ENCODE measurements around the gene GALNT10. TPM values are rescaled to one million over a fixed set of nuclear protein-coding genes. Genes with fewer than 3 reads are reported as not detected.

GALNT10 gene
- total RNA-seq, 2 experiments from 2014 or later = 12.9 to 15.2 TPM

GRCh38 chr5:154302161-154302560 is 111.6 kb downstream of the GALNT10 start:
- ChIA-PET POLR2A (interaction anchor here (0.9 kb wide), 1 partner anchor 136 kb away, joined by 3 read pairs; no protein-coding TSS in a partner anchor), CTCF (interaction anchor here (0.8 kb wide), 1 partner anchor 103 kb away, joined by 3 read pairs; no protein-coding TSS in a partner anchor)
- Mint-ChIP-seq H3K27ac (no peak overlapping the region), H3K4me3 (no peak overlapping the region), H3K36me3 (ENCODE audit: low read depth) (peaks cover 54% of the 10 kb centered on the region), H3K27me3 (no peaks in the 10 kb centered on the region), H3K9me3 (peaks cover 8% of the 10 kb centered on the region), H3K4me1 (ENCODE audit: low read depth) (no peaks in the 10 kb centered on the region)
- TF ChIP-seq, protein P1, sequence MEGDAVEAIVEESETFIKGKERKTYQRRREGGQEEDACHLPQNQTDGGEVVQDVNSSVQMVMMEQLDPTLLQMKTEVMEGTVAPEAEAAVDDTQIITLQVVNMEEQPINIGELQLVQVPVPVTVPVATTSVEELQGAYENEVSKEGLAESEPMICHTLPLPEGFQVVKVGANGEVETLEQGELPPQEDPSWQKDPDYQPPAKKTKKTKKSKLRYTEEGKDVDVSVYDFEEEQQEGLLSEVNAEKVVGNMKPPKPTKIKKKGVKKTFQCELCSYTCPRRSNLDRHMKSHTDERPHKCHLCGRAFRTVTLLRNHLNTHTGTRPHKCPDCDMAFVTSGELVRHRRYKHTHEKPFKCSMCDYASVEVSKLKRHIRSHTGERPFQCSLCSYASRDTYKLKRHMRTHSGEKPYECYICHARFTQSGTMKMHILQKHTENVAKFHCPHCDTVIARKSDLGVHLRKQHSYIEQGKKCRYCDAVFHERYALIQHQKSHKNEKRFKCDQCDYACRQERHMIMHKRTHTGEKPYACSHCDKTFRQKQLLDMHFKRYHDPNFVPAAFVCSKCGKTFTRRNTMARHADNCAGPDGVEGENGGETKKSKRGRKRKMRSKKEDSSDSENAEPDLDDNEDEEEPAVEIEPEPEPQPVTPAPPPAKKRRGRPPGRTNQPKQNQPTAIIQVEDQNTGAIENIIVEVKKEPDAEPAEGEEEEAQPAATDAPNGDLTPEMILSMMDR (IDR thresholded peaks at IDR 0.05) = no peak
- intact Hi-C loops (cut with micrococcal nuclease) = no loop called here
- DNase-seq (no peak), ATAC-seq (no peak)

DNA sequence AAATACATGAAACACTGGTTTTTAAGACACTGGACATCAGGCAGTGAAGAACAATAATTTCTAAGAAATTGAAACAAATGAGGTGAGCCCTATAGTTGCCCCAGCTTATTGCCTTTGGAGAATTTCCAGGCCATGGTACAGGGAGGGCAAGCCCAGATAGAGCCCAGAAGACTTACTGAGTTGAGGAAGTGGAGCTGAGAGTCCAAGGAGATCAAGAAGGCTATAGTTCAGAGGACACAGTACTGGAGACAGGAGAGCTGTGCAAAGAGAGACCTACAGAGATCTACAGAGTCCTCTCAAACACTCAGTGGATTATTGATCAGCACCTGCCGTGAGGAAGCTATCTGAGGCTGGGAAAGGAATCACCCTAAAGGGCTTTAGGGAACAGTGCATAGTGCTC is 112.6 kb downstream of the GALNT10 start:
- Mint-ChIP-seq H3K9me3 (peaks cover 8% of the 10 kb centered on the region), H3K4me3 (no peak overlapping the region)
- intact Hi-C loops (cut with micrococcal nuclease) = no loop called here

DNA sequence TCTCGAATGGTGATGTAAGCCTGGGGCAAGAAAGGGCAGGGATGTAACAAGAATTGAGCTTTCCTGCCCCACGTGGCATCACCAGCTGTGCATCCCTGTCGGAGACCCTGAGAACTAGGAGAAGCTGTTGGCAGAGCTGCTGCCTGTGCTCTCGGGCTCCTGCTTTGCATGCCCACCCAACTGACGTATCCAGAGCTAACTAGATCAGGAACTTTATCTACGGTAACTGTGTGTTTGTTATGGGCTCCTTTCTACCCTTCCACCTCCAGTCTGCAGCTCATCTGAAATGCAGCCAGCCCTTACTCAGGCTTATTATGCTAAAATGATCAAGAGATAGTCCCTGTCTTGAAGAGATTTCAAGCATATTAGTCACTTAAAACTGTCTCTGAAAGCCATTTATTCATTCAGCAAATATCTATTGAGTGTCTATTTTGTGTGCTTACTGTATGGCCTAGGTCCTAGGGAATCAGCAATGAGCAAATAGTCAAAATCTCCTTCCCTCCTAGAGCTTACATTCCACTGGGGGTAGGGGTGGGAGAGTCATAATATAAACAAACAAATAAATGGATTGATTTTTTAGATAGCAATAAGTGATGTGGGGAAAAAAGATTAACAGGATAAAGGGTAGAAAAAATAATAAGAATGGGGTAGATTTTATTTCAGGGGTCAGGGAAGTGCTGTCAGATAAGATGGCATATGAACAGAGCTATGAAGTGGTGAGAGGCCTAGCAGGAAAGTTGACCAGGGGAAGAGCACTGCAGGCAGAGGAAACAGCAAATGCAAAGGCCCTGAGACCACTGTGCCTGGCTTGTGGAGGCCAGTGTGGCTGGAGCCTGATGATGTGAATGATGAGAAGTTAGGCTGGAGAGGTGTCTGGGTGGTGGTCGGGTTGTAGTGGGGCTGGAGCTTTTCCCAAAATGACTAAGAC is 118.2 kb downstream of the GALNT10 start:
- Mint-ChIP-seq H3K27me3 (no peaks in the 10 kb centered on the region), H3K36me3 (ENCODE audit: low read depth) (peaks cover 31% of the 10 kb centered on the region), H3K4me1 (ENCODE audit: low read depth) (peaks cover 35% of the 10 kb centered on the region), H3K4me3 (no peak overlapping the region), H3K9me3 (peaks cover 8% of the 10 kb centered on the region), H3K27ac (peak overlapping the region; percentile 36)
- ChIA-PET POLR2A (interaction anchor here (0.7 to 1.2 kb wide), 2 partner anchors 111 to 491 kb away, joined by 3 read pairs; no protein-coding TSS in a partner anchor), CTCF (interaction anchor here (1.3 to 1.4 kb wide), 2 partner anchors 12 to 16 kb away, joined by 4 to 5 read pairs; no protein-coding TSS in a partner anchor)
- intact Hi-C loops (cut with micrococcal nuclease) = no loop called here
- ATAC-seq = no peak
- no peak for DNase-seq
- TF ChIP-seq, protein P1 (IDR thresholded peaks at IDR 0.05) = no peak

More for the DNA sequence above, 112.6 kb downstream of the GALNT10 start:
- no peaks in the 10 kb centered on the region for H3K4me1 Mint-ChIP-seq (ENCODE audit: low read depth)
- peaks cover 46% of the 10 kb centered on the region for H3K36me3 Mint-ChIP-seq (ENCODE audit: low read depth)
- DNase-seq (no peak), ATAC-seq (no peak)
- H3K27me3 Mint-ChIP-seq = no peaks in the 10 kb centered on the region
- TF ChIP-seq, protein P1 (IDR thresholded peaks at IDR 0.05) = no peak
- no peak overlapping the region for H3K27ac Mint-ChIP-seq
- ChIA-PET POLR2A (interaction anchor here (0.9 kb wide), 2 partner anchors 13 to 135 kb away, joined by 3 read pairs; no protein-coding TSS in a partner anchor), CTCF (no interaction called here)

GRCh38 chr5:154309371-154309745 is 118.8 kb downstream of the GALNT10 start:
- TF ChIP-seq, protein P1 (IDR thresholded peaks at IDR 0.05) = no peak
- ChIA-PET POLR2A (interaction anchor here (1.2 kb wide), 1 partner anchor 112 kb away, joined by 3 read pairs; no protein-coding TSS in a partner anchor), CTCF (interaction anchor here (1.3 to 1.4 kb wide), 2 partner anchors 12 to 17 kb away, joined by 4 to 5 read pairs; no protein-coding TSS in a partner anchor)
- intact Hi-C loops (cut with micrococcal nuclease) = no loop called here
- H3K27me3 Mint-ChIP-seq = no peaks in the 10 kb centered on the region
- no peak overlapping the region for H3K4me3 Mint-ChIP-seq
- peaks cover 35% of the 10 kb centered on the region for H3K4me1 Mint-ChIP-seq (ENCODE audit: low read depth)
- DNase-seq (no peak), ATAC-seq (no peak)
- peaks cover 5% of the 10 kb centered on the region for H3K9me3 Mint-ChIP-seq
- peak overlapping the region; percentile 36 for H3K27ac Mint-ChIP-seq
- peaks cover 25% of the 10 kb centered on the region for H3K36me3 Mint-ChIP-seq (ENCODE audit: low read depth)

GRCh38 chr5:154309805-154310204 is 119.3 kb downstream of the GALNT10 start:
- Mint-ChIP-seq H3K4me3 (no peak overlapping the region), H3K27me3 (no peaks in the 10 kb centered on the region), H3K4me1 (ENCODE audit: low read depth) (peaks cover 35% of the 10 kb centered on the region), H3K27ac (peak overlapping the region; percentile 62), H3K9me3 (peaks cover 2% of the 10 kb centered on the region), H3K36me3 (ENCODE audit: low read depth) (peaks cover 21% of the 10 kb centered on the region)
- TF ChIP-seq, protein P1 (IDR thresholded peaks at IDR 0.05) = no peak
- intact Hi-C loops (cut with micrococcal nuclease) = no loop called here
- POLR2A ChIA-PET = no interaction called here
- CTCF ChIA-PET = no interaction called here
- ATAC-seq = peak; percentile 61
- DNase-seq = peak; percentile 47

Measured in activated CD8-positive, alpha-beta T cell treated with anti-CD3 and anti-CD28 coated beads for 36 hours (primary cell).